HG02610 (cell line): ENCODE measurements around the gene ERFL.
"Not testable (repeated sequence)": the region's sequence is repeated elsewhere in the genome, so short reads cannot be mapped to it uniquely, and the experiment has no call there.

Experiments used
- ATAC-seq: cut with Tn5 transposase; IDR thresholded peaks from one replicate; pipeline ENCODE4 v1.9.1; 2021; ENCODE audit warnings: mild to moderate bottlenecking, moderate library complexity; ENCODE audit not compliant: unreplicated experiment

Gene ERFL

DNA sequence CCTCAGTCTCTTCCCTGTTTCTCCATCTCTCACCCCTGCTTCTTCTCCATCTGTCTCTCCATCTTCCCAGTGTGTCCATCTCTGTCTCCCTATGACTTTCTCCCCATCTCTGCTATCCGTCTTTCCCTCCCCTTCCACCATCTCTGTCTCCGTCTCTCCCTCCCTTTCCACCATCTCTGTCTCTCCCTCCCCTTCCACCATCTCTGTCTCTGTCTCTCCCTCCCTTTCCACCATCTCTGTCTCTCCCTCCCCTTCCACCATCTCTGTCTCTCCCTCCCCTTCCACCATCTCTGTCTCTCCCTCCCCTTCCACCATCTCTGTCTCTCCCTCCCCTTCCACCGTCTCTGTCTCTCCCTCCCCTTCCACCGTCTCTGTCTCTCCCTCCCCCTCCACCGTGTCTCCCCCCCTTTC is 13.8 kb downstream of the ERFL start:
- ATAC-seq: not testable (repeated sequence)

DNA sequence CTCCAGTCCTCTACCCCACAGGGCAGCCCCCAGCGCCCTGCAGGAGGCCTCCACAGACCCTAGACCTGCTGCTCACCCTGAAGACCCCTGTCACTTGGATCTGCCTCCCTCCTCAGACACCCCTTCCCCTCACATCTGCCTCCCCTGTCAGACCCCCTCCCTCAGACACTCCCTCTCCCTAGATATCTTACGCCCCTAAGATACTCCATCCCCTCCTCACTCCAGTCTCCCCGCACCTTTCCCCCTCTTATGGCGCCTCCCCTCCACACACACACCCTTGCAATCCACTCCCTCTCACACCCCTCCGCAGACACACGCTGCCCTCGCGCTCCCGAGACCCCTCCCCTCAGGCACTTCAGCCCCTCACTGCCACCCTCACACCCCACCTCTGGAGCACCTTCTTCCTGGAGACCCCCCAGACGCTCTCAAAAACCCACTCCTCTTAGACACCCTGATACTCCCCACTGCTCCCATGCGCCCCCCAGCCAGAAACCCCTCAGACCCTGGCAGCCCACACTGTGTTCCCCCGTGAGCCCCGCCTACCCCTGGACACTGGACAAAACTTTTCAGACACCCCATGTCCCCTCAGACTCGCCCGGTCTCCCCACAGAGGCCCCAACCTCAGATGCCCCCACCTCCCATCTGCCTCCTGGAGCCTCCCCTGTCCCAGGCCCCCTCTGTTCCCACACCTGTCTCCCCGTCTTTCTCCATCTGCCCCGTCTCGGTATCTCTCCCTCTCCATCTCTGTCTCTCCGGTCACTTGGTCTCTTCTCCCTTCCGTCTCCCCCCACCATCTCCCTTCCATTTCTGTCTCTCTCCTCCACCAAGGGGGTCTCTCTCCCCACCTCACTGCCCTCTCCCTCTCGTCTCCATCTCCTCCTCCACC is 14.5 kb downstream of the ERFL start:
- no peak for ATAC-seq

DNA sequence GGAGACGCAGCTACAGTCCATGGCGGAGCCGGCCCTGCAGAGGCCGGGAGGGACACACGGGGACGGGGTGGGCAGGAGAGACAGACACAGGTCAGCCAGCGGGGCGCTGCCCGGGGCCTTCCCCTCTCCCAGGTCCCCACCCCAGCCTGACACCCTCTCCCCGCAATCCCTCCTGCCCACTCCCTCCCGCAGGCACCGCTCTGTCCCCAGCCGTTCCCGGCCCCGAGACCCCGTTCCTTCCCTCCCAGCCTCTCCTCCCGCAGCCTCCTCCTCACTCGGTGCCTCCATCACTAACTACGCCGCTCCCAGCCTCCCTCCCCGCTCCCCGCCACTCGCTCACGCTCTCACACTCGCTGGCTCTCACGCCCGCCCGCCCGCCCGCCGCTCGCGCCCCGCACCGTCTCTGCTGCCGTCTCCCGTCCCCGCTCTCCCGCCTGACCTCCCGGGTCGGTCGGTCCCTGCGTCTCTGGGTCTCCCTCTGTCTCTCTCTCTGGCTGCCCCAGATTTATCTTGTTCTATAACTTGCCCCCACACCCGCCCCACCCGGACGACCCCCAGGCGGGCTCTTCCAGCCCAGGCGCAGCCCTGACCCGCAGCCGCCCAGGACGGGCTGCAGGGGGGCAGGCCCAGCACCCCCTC is 15.2 kb downstream of the ERFL start:
- ATAC-seq: no peak

DNA sequence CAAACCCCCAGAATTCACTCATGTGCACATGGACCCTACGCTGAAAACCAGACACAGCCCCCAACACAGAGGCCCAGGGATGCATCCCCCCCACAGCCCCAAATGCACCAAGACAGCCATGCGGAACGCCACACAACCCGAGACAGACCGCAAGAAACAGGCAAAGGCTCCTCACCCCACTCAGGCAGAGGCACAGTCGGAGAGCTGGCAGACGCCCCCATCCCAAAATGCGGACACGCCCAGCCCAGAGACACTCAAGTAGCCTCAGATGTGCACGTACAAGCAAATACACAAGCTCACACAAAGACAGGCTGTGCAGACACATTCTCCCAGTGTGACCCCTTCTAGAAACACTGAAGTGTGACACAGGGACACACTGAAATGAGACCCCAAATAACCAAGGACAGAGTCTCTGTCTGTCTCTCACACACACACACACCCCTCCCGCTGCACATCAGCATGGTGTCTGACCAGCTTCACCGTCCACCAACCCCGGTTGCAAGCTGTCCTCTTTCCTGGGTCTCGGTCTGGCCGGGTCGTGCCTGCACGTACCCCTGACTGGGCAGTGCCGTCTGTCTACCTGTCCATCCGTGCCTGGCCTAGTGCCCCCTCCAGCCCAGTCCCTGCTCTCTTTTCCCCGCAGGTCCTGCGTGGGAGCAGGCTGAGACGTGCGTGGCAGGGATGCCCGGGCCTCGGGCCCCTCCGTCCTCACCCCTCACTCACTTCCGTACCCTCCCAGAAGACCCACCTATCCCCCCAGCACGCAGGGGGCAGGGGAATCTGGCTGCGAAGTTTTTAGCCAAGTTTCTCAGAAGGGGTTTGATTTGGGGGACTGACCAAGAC is 16.1 kb downstream of the ERFL start:
- ATAC-seq: no peak

DNA sequence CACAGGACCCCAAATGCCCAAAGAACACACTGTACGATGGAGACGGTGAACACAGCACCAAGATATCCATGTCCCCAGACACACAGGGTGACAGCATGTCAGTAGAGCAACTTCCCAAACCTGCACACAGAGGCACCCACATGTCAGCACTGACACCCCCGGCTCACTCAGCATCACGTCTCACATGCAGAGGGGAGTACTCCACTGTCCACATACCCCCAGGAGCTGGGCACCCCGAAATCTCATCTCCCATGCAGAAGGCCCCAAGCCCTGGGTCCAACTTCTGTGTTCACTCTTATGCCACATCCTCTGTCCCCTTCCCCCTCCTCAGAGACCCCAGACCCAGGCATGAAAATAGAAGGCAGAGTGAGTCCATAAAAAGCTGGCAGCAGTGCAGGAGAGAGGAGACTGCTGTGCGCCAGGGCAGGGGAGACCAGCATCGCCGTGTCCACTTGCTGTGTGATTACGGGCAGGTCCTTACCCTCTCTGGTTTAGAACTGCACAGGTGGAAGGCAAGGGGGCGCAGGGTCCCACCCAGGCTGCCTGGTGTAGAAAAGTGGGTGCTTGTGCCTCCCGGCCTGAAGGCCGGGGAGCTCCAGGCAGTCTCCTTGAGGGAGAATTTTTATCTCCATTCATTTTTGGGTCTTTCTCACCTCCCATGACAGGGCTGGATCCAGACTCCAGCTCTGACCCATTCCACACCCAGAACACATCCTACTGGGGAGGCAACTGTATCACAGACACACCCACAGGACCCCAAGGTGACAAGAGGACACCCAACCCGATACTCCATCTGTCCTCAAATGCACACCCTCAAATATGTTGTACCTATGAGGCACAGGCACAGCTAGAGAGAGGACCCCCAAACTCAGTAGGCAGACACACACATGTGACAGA is 17.0 kb downstream of the ERFL start:
- ATAC-seq: no peak

DNA sequence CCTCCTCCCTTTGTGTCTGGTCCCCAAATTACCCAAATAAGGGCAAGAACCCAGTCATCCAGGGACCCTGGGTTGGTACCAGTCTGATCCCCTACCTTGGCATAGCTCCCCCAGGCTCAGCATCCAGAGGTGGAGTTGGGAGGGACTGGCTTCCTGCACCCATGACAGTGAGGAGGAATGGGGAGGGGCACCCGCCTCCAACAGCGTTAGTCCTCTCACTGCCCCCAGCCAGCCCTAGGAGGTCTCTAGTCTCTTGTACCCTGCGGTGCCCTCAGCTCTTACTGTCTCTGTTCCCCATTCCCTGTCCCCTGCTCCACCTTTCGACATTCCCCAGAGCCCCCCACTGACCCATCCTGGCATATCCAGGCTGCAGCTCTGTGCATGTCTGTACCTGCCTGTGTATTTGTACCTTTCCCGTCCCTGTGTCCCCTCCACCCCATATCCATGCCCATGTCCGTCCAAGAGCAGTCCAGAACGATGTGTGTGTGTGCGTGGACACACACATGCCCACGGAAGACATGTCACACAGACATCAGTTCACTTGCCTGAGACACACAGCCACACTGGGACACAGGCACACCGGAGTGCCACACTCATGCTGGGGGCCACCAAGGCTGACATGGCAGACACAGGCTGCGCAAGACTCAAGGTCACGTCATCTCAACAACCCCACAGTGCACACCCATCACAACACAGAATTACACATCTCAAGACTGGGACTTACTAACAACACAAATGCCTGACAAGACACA is 17.8 kb downstream of the ERFL start:
- ATAC-seq: no peak

DNA sequence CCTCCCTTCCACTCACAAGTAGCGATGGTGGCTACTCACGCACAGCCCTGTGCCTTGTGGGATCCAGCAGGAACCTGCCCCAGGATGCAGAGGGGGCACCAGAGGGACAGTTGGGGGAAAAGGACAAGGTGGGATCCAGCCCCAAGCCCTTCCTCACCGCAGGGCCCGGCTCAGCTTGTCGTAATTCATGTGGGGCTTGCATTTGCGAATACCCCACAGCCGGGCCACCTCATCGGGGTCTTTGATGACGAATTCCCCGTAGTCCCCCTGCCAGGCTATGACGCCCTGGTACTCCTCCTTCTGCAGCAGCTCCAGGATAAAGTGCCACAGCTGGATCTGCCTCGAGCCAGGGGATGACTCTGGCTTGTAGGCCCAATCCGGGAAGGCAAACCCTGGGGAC is 18.5 kb downstream of the ERFL start:
- no peak for ATAC-seq

DNA sequence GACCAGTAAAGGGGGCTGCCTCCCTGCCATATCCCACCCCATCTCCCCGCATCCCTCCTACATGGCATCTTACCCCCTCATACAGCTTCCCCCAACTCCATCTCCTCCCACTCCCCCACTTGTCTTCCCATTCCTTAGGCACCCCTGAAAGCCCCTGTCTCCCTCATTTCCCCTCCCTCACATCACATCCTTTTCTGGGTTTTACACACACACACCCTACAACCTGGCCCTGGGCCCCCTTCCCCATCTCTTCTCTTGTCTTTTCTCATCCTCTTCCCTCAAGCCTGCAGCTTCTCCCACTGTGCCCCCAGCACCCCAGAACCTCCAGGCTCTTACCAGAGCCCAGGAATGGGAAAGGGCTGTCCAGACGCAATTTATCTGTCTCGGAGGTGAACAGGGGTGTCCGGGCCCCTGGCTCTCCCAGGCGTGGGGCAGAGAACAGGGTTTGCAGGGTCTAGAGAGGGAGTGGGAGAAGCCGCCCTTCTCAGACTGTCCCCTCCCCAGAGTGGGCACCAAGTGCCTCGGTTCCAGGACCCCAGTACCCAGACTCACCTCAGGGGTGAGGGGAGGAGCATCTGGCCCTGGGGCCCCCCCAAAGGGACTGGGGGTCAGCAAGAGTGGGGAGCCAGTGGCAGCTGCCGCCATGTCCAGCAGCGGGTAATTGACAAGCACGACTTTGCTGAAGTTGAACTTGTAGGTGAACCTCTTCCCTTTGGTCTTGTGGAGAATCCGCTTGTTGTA is 19.4 kb downstream of the ERFL start:
- no peak for ATAC-seq

DNA sequence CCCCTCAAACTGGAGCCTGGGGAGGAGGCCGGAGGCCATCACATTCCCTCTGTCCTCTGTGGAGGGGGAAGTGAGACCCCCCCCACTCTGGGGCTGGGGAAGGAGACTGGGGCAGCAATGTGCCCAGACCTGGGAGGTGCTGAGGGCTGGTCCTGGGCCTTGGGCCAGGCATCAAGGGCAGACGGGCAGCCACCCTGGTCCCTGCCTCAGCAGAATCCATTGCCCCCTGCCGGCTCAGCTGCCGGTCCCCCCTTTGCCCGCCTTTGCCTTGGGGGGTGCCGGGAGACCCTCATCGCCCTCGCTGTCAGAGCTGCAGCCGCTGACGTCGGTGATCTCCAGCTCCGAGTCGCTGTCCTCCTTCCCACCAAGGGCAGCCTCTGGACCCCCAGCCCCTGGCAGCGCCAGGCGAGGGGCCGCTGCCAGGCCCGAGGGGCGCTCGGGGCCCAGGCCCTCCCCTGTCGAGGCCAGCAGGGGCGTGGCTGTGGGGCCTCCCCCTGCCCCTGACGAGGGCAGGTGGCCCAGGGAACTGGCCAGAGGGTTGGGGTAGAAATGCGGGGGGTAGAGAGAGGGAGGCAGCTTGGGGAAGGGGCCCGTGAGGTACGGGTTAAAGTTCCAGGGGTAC is 20.1 kb downstream of the ERFL start:
- no peak for ATAC-seq

DNA sequence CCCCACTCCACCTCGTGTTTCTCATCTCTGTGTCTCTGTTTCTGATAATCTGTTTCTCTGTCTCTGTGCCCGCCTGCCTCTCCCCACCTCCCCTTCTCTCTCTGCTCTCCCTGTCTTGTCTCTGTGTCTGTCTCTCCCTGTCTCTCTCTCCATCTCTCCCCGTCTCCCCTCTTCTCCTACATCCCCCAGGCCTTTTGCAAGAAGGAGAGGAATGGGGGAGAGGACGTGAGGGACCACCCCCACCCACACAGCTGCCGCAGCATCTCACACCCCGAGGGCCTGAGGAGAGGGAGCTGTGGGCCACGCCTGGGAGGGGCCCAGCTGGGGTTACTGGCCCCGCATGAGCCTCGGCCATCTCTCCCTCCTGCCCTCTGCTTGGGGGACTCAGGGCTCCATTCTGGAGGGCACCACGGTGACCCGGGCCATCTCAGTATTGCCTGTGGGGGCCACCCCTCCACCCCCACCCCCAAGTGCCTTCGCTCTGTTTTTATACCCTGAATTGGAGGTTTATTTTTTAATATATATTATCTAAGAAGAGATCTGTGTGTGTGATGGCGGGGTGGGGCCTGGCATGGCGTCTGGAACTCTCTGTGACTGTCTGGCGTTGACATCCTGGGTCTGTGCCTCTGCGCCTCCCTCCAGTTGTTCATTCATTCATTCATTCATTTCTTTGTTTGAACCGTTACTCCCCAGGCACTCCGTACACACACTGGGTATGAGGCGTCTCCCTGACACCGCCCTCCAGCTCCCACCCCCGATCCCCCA is 21.2 kb downstream of the ERFL start:
- ATAC-seq: no peak

DNA sequence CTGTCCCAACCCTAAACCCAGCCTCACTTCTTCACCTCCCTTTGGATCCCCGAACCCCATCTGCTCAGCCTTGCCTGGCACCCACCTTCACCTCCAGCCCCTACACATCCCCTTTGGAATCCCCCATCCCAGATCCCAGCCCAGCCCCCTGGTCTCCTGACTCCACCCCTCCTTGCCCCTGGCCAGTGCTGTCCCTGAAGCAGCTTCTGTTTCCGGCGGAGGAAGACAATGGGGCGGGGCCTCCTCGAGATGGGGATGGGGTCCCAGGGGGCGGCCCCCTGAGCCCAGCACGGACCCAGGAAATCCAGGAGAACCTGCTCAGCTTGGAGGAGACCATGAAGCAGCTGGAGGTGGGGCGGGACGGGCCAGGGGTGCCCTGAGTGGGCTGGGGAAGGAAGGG is 22.0 kb downstream of the ERFL start:
- ATAC-seq: no peak

DNA sequence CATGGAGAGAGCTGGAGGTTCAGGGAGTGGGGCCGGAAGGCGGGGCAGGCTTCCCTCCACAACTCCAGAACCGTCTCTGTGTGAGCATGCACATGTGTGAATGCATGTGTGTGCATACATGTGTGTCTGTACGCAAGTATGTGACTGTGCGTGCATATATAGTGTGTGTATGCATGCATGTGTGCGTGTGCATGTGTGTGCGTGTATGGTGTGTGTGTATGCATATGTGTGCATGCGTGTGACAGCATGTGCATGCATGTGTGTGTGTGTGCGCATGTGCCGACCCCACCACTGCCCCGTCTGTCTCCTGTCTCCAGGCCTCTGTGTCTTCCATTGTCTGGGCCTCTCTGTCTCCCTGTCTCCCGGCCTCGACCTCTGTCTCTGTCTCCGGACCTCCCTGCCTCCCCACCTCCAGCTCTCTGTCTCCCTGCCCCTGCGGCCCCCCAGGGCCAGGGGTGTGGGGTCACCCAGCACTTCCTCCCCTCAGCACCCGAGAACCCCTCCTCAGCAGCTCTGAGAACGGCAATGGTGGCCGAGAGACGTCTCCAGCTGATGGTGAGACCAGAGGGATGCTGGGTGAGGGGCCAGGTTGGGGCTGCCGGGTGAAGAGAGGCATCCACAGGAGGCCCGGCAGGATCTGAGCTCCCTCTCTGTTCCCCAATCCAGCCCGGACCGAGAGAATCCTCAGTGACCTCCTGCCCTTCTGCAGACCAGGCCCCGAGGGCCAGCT is 22.8 kb downstream of the ERFL start:
- no peak for ATAC-seq

DNA sequence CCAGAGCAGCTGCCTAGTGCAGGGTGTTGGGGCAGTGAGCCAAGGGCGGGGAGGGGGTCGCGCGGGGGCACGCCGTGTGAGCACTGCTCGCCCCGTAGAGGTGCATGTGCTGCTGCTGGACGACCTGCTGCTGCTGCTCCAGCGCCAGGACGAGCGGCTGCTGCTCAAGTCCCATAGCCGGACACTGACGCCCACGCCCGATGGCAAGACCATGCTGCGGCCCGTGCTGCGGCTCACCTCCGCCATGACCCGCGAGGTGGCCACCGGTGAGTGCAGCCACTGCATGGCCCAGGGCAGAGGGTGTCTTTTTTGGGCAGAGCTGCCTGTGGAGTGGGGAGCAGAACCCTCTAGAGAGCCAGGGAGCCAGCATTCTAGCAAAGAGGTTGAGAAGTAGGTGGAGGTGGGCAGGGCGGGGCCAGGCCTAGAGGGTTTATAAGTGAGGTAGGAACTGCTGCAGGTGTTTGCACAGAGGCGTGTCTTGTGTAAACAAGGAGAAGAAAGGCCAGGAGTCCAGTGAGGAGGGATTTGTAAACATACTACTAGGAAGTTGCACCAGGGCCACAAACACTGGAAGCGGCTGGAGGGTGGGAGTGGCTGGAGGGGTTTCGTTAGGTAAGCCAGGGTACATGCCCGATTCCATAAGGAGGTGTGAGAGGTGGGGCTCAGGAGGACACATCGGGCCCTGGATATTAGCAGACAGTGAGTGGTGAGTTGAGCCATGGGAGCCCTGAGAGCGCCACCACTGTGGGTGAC is 24.0 kb downstream of the ERFL start:
- ATAC-seq: no peak

DNA sequence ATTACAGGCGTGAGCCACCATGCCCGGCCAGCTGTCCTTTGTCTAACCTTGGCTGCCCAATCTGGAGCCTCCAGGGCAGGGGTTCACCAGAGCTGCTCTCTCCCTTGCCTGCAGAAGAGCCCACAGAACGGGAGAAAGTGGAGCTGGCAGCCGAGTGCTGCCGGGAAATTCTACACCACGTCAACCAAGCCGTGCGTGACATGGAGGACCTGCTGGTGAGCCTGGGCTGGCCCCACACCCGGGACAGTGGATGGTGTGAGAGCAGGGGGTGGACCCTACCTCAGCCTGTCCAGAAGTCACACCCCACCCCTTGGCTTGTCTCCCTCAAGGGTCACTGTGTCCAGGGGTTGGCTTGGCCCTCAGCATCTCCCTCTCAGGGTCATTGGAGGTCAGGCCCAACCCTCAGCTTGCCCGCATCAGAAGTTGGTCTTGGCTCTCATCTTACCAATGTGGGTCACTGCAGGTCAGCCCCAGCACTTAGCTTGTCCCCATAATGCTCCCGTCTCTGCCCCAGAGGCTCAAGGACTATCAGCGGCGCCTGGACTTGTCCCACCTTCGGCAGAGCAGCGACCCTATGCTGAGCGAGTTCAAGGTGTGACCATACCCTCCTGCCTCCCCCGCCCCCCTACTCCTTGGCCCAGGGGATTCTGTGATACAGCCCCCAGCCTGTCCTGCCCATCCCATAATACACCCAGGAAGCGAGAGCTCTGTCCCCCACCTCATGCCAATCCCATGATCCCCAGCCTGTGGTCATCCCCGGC is 24.9 kb downstream of the ERFL start:
- ATAC-seq: no peak

DNA sequence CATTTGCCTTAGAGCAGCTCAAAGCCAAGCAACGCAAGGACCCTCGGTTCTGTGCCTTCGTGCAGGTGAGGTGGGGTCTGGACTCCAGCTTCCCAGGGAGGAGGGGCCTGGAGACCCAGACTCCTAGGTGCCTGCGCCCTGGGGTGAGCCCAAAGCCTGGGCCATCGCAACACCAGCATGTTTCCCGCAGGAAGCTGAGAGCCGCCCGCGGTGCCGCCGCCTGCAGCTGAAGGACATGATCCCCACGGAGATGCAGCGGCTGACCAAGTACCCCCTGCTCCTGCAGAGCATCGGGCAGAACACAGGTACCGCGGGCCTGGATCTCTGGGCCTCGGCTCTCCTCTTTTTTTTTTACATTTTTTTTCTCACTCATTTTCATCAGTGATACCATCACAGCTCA is 25.7 kb downstream of the ERFL start:
- ATAC-seq: no peak
